CD4-positive, alpha-beta T cell (primary cell): ENCODE results near the gene XAGE2. TPM values are rescaled to one million over a fixed set of nuclear protein-coding genes. Genes with fewer than 3 reads are reported as not detected.
"Not testable (repeated sequence)": the region's sequence is repeated elsewhere in the genome, so short reads cannot be mapped to it uniquely, and the experiment has no call there.

ENCODE experiments used
- ATAC-seq: fragments of 200-7000 bp; cut with Tn5 transposase; one replicate; pipeline ENCODE4 v1.10.0; 2022; ENCODE audit warnings: mild to moderate bottlenecking; ENCODE audit not compliant: poor library complexity
- CTCF ChIA-PET: fragments of 350-600 bp; sonication (Branson Sonifier 250); formaldehyde crosslinking; loops from one replicate; lab custom pipeline; 2021; ENCODE audit warnings: antibody characterized with exemption, inconsistent platforms; lab: Charles Lee
- POLR2A ChIA-PET: fragments of 350-600 bp; sonication (Branson Sonifier 250); formaldehyde crosslinking; loops from one replicate; lab custom pipeline; 2021; ENCODE audit warnings: antibody characterized with exemption, inconsistent platforms; lab: Charles Lee
- DNase-seq, 14 experiments: peaks; one replicate each; pipeline ENCODE4 v3.0.0-alpha.2; 2013 to 2020; ENCODE audit warnings: mixed read lengths in 2 of 14
- H3K27ac ChIP-seq, 2 donors: one replicate each; pipeline versions ENCODE4 v1.5.1 to v1.7.0; 2013; ENCODE audit warnings: low read length in 2 of 2, low read depth in 1 of 2, mild to moderate bottlenecking in 1 of 2
- H3K27me3 ChIP-seq, 2 experiments: 1 replicate in 1 of 2; 2 replicates in 1 of 2; pipeline versions ENCODE4 v1.6.1 to v1.7.0; 2013; ENCODE audit warnings: low read length in 2 of 2, control low read depth in 1 of 2, mild to moderate bottlenecking in 1 of 2, moderate library complexity in 1 of 2; ENCODE audit not compliant: insufficient read depth in 2 of 2, control insufficient read depth in 1 of 2
- H3K36me3 ChIP-seq: one replicate; pipeline ENCODE4 v1.6.1; 2013; ENCODE audit warnings: low read length, control low read depth; ENCODE audit not compliant: insufficient read depth
- H3K4me1 ChIP-seq: one replicate; pipeline ENCODE4 v1.6.1; 2013; ENCODE audit warnings: low read length, control low read depth; ENCODE audit not compliant: insufficient read depth
- H3K4me3 ChIP-seq: one replicate; pipeline ENCODE4 v1.5.1; 2013; ENCODE audit warnings: mild to moderate bottlenecking, low read length, moderate library complexity
- H3K9me3 ChIP-seq, 2 experiments: 1 replicate in 1 of 2; 2 replicates in 1 of 2; pipeline versions ENCODE4 v1.6.1 to v1.7.0; 2013; ENCODE audit warnings: low read length in 2 of 2, mild to moderate bottlenecking in 2 of 2, control low read depth in 1 of 2, moderate library complexity in 1 of 2; ENCODE audit not compliant: control insufficient read depth in 1 of 2, insufficient read depth in 1 of 2
- H3K27ac Mint-ChIP-seq: one replicate; pipeline ENCODE4 v1.8.0; 2020; ENCODE audit warnings: mixed read lengths
- H3K27me3 Mint-ChIP-seq: one replicate; pipeline ENCODE4 v1.8.0; 2021; ENCODE audit warnings: mixed read lengths
- H3K36me3 Mint-ChIP-seq: one replicate; pipeline ENCODE4 v1.8.0; 2021; ENCODE audit warnings: low read depth, mixed read lengths
- H3K4me1 Mint-ChIP-seq: one replicate; pipeline ENCODE4 v1.8.0; 2021; ENCODE audit warnings: low read depth, mixed read lengths
- H3K4me3 Mint-ChIP-seq: one replicate; pipeline ENCODE4 v1.8.0; 2020; ENCODE audit warnings: mild to moderate bottlenecking, mixed read lengths
- H3K9me3 Mint-ChIP-seq: one replicate; pipeline ENCODE4 v1.8.0; 2020; ENCODE audit warnings: mixed read lengths
- CTCF ChIP-seq: fragments of 200-600 bp; IDR thresholded peaks from one replicate; pipeline ENCODE4 v1.8.0; 2022; ENCODE audit warnings: antibody characterized with exemption, mild to moderate bottlenecking
- intact Hi-C, 2 experiments: fragments of 100-400 bp; cut with DNase I in 1 of 2; cut with micrococcal nuclease in 1 of 2; formaldehyde crosslinking; loops; one replicate each; pipeline versions ENCODE4 v1.15.1 to v1.9.0; 2023 to 2025; cut with DNase I, micrococcal nuclease
- polyA plus RNA-seq, 2 donors: library from polyadenylated mRNA; unstranded; fragments of 120-200 nt; gene quantifications; one replicate each; pipeline ENCODE4 v1.2.1, GENCODE V29; 2013
- total RNA-seq, 174 experiments: library from RNA in 2 of 174; stranded (reverse) in 2 of 174; gene quantifications; one replicate each; pipeline ENCODE4 v1.2.3 and lab custom pipeline; 2021 to 2026

Gene XAGE2
- not detected for total RNA-seq
- not detected for polyA plus RNA-seq (2013, experiment 1 of 2)
- not detected for polyA plus RNA-seq (2013, experiment 2 of 2)
- 0 to 0.14 (median 0) reads per million in 172 experiments for total RNA-seq (lab: John Stamatoyannopoulos, UW)

DNA sequence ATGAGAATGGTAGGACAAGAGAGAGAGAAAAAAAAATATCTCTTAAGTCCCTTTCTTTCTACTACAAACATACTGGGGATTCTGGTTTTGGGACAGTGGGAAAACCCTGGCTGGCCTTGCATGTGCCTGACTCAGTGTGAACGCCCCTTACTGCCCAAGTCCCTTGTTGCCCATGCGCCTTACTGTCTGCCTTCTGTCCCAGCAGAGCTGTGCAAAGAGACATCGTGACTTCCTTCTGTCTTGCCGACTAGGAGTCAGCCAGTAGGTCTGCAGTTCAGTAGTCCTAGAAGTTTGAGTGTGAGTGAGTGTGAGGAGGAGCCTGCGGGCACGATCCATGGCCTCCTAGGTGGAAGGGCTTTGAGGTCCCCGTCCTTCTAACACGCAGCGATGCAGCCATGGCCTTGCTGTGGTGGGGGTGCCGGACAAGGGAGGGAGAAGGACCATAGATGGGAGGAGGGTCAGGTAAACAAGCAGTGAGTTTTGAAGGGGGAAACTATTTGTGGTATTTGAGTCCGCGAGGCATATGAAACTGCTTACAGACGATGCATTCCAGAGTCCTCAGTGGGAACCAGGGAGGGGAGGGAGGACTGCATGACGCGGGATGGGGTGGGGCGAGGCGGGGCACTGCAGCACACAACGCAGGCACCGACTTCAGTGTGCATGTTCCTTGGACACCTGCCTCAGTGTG, at the start of gene XAGE2:
Gene XAGE2 (plus strand): TSS at position 654 of the 688 bp plus-strand sequence. CDS start 994 bp downstream, outside the sequence.
- peaks cover 11% of the 10 kb centered on the region for H3K27me3 Mint-ChIP-seq
- H3K27me3 ChIP-seq = peaks cover 3 to 8% of the 10 kb centered on the region in 2 experiments
- H3K4me1 Mint-ChIP-seq = no peaks in the 10 kb centered on the region
- no peak within 1 kb of the TSS for H3K4me3 Mint-ChIP-seq
- no peak for DNase-seq
- no peak within 1 kb of the TSS for H3K4me3 ChIP-seq
- H3K27ac Mint-ChIP-seq = no peak within 1 kb of the TSS
- POLR2A ChIA-PET = no interaction called here
- ATAC-seq = no peak
- H3K27ac ChIP-seq = no peak within 1 kb of the TSS
- CTCF ChIA-PET = no interaction called here
- H3K9me3 Mint-ChIP-seq = no peaks in the 10 kb centered on the region
- TF ChIP-seq CTCF = no peak
- intact Hi-C loops = no loop called here
- no peaks in the 10 kb centered on the region for H3K9me3 ChIP-seq
- H3K36me3 Mint-ChIP-seq = no peaks in the 10 kb centered on the region
- H3K36me3 ChIP-seq = no peaks in the 10 kb centered on the region
- no peaks in the 10 kb centered on the region for H3K4me1 ChIP-seq

DNA sequence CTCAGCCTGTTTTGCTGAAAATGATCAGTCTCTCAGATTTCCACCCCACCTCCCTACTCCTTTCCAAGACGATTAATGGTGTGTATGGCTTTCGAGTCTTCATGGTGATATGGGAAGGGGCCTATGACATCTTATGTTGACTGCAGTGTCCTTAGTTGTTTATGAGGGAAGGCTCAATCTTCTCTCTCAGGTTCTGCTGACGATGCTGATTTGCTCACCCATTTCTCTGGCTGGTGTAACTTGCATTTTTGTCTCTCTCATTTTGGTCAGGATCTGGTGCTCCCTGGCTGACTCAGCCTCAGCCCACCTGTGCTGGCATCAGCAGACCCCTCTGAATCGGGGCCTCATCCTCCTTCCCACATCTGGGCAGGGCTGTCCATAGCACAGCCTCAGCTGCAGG, 31.4 kb upstream of the XAGE2 start:
- no peak for TF ChIP-seq CTCF
- ATAC-seq (no peak), DNase-seq (no peak)
- Histone ChIP-seq H3K36me3 (no peaks in the 10 kb centered on the region), H3K9me3 (peaks cover 0 to 5% of the 10 kb centered on the region in 2 experiments), H3K27me3 (no peaks in the 10 kb centered on the region), H3K4me3 (no peak overlapping the region), H3K27ac (no peak overlapping the region), H3K4me1 (no peaks in the 10 kb centered on the region)
- Mint-ChIP-seq H3K4me1 (no peaks in the 10 kb centered on the region), H3K36me3 (no peaks in the 10 kb centered on the region), H3K9me3 (no peaks in the 10 kb centered on the region), H3K4me3 (no peak overlapping the region), H3K27ac (no peak overlapping the region), H3K27me3 (peaks cover 16% of the 10 kb centered on the region)
- POLR2A ChIA-PET = no interaction called here
- intact Hi-C loops = no loop called here
- CTCF ChIA-PET = no interaction called here

DNA sequence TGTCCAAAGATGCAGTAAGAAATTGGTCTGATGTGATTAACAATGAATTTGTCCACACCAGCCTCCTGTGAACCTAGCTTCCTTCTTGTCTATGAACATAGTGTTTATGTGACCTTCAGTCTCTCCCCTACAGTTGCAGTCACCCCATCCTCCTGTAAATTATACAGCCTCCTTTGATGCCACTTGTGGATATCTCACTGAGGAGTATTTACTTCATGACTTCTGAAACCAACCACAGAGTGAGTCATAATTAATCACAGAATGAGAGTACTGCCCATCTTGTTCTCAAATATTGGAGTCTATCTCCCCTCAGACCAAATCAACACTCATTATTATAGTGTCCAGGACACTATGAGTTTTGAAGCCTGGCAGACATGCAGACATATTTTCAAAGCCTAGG, 27.3 kb upstream of the XAGE2 start:
- Mint-ChIP-seq H3K4me3 (no peak overlapping the region), H3K9me3 (no peaks in the 10 kb centered on the region), H3K27me3 (peaks cover 5% of the 10 kb centered on the region), H3K4me1 (no peaks in the 10 kb centered on the region), H3K27ac (no peak overlapping the region), H3K36me3 (no peaks in the 10 kb centered on the region)
- ChIA-PET CTCF (no interaction called here), POLR2A (no interaction called here)
- H3K36me3 ChIP-seq = no peaks in the 10 kb centered on the region
- DNase-seq (no peak), ATAC-seq (no peak)
- H3K27me3 ChIP-seq = no peaks in the 10 kb centered on the region
- intact Hi-C loops = no loop called here
- TF ChIP-seq CTCF = no peak
- no peaks in the 10 kb centered on the region for H3K4me1 ChIP-seq
- no peak overlapping the region for H3K27ac ChIP-seq
- H3K4me3 ChIP-seq = no peak overlapping the region
- H3K9me3 ChIP-seq = no peaks in the 10 kb centered on the region

GRCh38 chrX:52343131-52343530, 25.7 kb upstream of the XAGE2 start:
- CTCF ChIA-PET, H3K27me3 Mint-ChIP-seq, H3K4me3 Mint-ChIP-seq: not testable (repeated sequence)

DNA sequence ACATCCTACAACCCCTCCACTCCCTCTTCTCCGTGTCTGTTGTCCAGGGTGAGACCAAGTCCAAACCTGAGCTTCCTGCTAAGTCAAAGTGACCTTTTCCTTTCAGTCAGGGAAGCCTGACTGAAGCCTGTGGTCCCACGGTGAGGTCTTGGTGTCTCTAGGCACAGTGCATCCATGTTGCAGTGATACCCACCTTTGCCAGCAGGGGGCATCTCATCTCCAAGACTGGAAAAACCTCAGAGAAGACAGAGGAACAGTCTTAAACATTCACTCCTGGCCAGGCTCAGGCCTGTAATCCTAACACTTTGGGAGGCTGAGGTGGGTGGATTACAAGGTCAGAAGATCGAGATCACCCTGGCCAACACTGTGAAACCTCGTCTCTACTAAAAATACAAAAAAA, 23.4 kb upstream of the XAGE2 start:
- H3K27ac ChIP-seq, intact Hi-C loops, H3K4me3 ChIP-seq, H3K9me3 Mint-ChIP-seq, CTCF ChIA-PET, H3K36me3 Mint-ChIP-seq, H3K27me3 Mint-ChIP-seq, H3K4me1 ChIP-seq, H3K4me3 Mint-ChIP-seq, H3K9me3 ChIP-seq, H3K36me3 ChIP-seq, H3K27ac Mint-ChIP-seq, H3K4me1 Mint-ChIP-seq, POLR2A ChIA-PET, H3K27me3 ChIP-seq, ATAC-seq: not testable (repeated sequence)
- peak in 12 of 14 experiments; percentile 3 to 49 (median 17) for DNase-seq

More at GRCh38 chrX:52343131-52343530, 25.7 kb upstream of the XAGE2 start:
- DNase-seq, ATAC-seq, H3K9me3 Mint-ChIP-seq, POLR2A ChIA-PET, H3K27me3 ChIP-seq, H3K36me3 Mint-ChIP-seq, H3K4me1 Mint-ChIP-seq, H3K27ac ChIP-seq, H3K36me3 ChIP-seq, H3K9me3 ChIP-seq, H3K4me3 ChIP-seq, H3K4me1 ChIP-seq, H3K27ac Mint-ChIP-seq, intact Hi-C loops: not testable (repeated sequence)
